ENCODE results near the gene ZNF33A.
"Not testable (repeated sequence)": the region's sequence is repeated elsewhere in the genome, so short reads cannot be mapped to it uniquely, and the experiment has no call there.

DNA sequence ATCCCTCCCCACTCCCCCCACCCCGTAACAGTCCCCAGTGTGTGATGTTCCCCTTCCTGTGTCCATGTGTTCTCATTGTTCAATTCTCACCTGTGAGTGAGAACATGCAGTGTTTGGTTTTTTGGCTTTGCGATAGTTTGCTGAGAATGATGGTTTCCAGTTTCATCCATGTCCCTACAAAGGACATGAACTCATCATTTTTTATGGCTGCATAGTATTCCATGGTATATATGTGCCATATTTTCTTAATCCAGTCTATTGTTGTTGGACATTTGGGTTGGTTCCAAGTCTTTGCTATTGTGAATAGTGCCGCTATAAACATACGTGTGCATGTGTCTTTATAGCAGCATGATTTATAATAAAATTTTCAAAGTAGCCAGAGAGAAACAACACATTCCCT, 8.6 kb downstream of the ZNF33A start:
- TF ChIP-seq POLR2A, CTCF, POLR2AphosphoS5, EP300 (IDR thresholded peaks at IDR 0.05): not testable (repeated sequence)
